Keratinocyte (primary cell): ENCODE results near the gene BET1L. TPM values are rescaled to one million over a fixed set of nuclear protein-coding genes. Genes with fewer than 3 reads are reported as not detected.

Experiments used
- DNase-seq: peaks from one replicate; pipeline ENCODE4 v3.0.0-alpha.2; 2011; ENCODE audit warnings: low read depth, missing footprints, low spot score
- FAIRE-seq: peaks from 2 replicates; lab custom pipeline; 2011; peaks lifted over from hg19 to GRCh38; lab: Jason Lieb, UNC
- H2AFZ ChIP-seq: 2 replicates; pipeline ENCODE4 v1.6.0; 2012; ENCODE audit warnings: low read length, control low read depth, inconsistent platforms; ENCODE audit not compliant: control insufficient read depth
- H3K27ac ChIP-seq: 2 replicates; pipeline ENCODE4 v1.5.1; 2011; ENCODE audit warnings: low read length; ENCODE audit not compliant: control insufficient read depth, insufficient read depth
- H3K27me3 ChIP-seq: 3 replicates; pipeline ENCODE4 v1.6.0; 2011; ENCODE audit warnings: low read length; ENCODE audit not compliant: control insufficient read depth, insufficient read depth; ENCODE audit errors: extremely low read depth
- H3K36me3 ChIP-seq, 2 experiments: 2 replicates in 1 of 2; 3 replicates in 1 of 2; pipeline ENCODE4 v1.5.1; 2011; ENCODE audit warnings: low read length in 2 of 2, mild to moderate bottlenecking in 1 of 2; ENCODE audit not compliant: control insufficient read depth in 2 of 2, insufficient read depth in 2 of 2; ENCODE audit errors: extremely low read depth in 1 of 2
- H3K4me1 ChIP-seq: 3 replicates; pipeline ENCODE4 v1.5.1; 2011; ENCODE audit warnings: low read length; ENCODE audit not compliant: control insufficient read depth, insufficient read depth; ENCODE audit errors: extremely low read depth
- H3K4me2 ChIP-seq: 3 replicates; pipeline ENCODE4 v1.6.0; 2011; ENCODE audit warnings: low read depth, low read length; ENCODE audit not compliant: control insufficient read depth, insufficient read depth; ENCODE audit errors: extremely low read depth
- H3K4me3 ChIP-seq, 3 experiments: fragments of 200-600 bp in 1 of 3; sonication (generic) in 1 of 3; 2 replicates in 2 of 3; 3 replicates in 1 of 3; pipeline ENCODE4 v1.5.1; 2011 to 2016; ENCODE audit warnings: low read length in 3 of 3, mild to moderate bottlenecking in 3 of 3, control low read depth in 2 of 3, inconsistent platforms in 1 of 3, low read depth in 1 of 3, mixed read lengths in 1 of 3, mixed run types in 1 of 3, moderate library complexity in 1 of 3; ENCODE audit not compliant: control insufficient read depth in 2 of 3, insufficient read depth in 2 of 3; ENCODE audit errors: extremely low read depth in 1 of 3
- H3K79me2 ChIP-seq: 2 replicates; pipeline ENCODE4 v1.6.0; 2012; ENCODE audit warnings: low read length; ENCODE audit not compliant: control insufficient read depth, insufficient read depth
- H3K9ac ChIP-seq: 3 replicates; pipeline ENCODE4 v1.6.0; 2011; ENCODE audit warnings: low read length; ENCODE audit not compliant: control insufficient read depth, insufficient read depth; ENCODE audit errors: extremely low read depth
- H3K9me1 ChIP-seq: 3 replicates; pipeline ENCODE4 v1.6.0; 2011; ENCODE audit warnings: low read length; ENCODE audit not compliant: control insufficient read depth, insufficient read depth; ENCODE audit errors: extremely low read depth
- H3K9me3 ChIP-seq: 2 replicates; pipeline ENCODE4 v1.5.1; 2012; ENCODE audit warnings: low read depth, low read length; ENCODE audit not compliant: control insufficient read depth
- H4K20me1 ChIP-seq: 3 replicates; pipeline ENCODE4 v1.6.0; 2011; ENCODE audit warnings: low read length; ENCODE audit not compliant: control insufficient read depth, insufficient read depth; ENCODE audit errors: extremely low read depth
- CTCF ChIP-seq, 3 experiments: IDR thresholded peaks in 1 of 3; conservative IDR thresholded peaks in 1 of 3; optimal IDR thresholded peaks in 1 of 3; 2 replicates in 2 of 3; 3 replicates in 1 of 3; pipeline versions ENCODE3 to v1.5.1; 2011; ENCODE audit warnings: low read length in 3 of 3, mild to moderate bottlenecking in 3 of 3, moderate library complexity in 2 of 3, control low read depth in 1 of 3, inconsistent platforms in 1 of 3; ENCODE audit not compliant: insufficient read depth in 2 of 3; ENCODE audit errors: extremely low read depth in 1 of 3
- EZH2 ChIP-seq: IDR thresholded peaks from one replicate; pipeline ENCODE4 v1.6.1; 2012; ENCODE audit warnings: inconsistent platforms, mild to moderate bottlenecking, low read length, moderate library complexity
- dilution Hi-C: fragments of 300-500 bp; cut with MboI; formaldehyde crosslinking; loops from one replicate; pipeline ENCODE4 v1.7.0; 2020; ENCODE audit warnings: low sequenced_read_pairs; ENCODE audit not compliant: extremely low pct_ligation_motif_present
- polyA plus RNA-seq, 5 experiments: library from polyadenylated mRNA; depleted of rRNA in 3 of 5; stranded (reverse) in 3 of 5; stranded (forward) in 1 of 5; unstranded in 1 of 5; fragments of >200 nt; gene quantifications; 1 replicate in 1 of 5; 2 replicates in 3 of 5; 3 replicates in 1 of 5; pipeline versions ENCODE4 v1.2.1 to v1.2.3, GENCODE V29; 2011 to 2012; ENCODE audit warnings: missing spikeins in 2 of 5, low read depth in 1 of 5, low replicate concordance in 1 of 5

BET1L gene
- polyA plus RNA-seq, 1 donor (not counting 4 experiments of a cell fraction or from before 2014, with no cell fraction given) = 27.0 TPM

DNA sequence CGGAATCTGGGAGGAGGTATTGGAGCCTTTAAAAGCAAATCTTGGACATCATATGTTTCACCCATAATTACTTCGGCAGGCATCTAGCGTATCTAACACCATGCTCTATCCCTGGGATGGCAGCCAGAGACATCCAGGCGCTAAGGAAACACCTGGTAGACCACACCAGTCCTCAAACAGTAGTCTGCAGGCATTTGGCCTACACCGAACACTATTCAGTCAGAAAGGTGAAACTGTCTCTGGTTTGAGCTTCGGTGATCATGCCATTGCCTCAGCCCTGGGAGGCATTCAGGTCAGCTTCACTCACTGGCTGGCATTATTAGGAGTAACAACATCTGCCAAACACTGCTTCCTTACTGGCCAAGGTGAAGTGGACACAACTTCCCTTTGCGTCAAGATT lies 17.2 kb upstream of the BET1L start:
- Histone ChIP-seq H3K4me3 (no peak overlapping the region), H3K27ac (no peak overlapping the region), H3K9me3 (no peaks in the 10 kb centered on the region), H3K27me3 (no peaks in the 10 kb centered on the region), H3K36me3 (peaks cover 0 to 2% of the 10 kb centered on the region in 2 experiments), H4K20me1 (no peaks in the 10 kb centered on the region), H2AFZ (no peak overlapping the region), H3K9me1 (no peaks in the 10 kb centered on the region), H3K9ac (no peak overlapping the region), H3K4me1 (peaks cover 8% of the 10 kb centered on the region), H3K4me2 (no peak overlapping the region), H3K79me2 (no peaks in the 10 kb centered on the region)
- FAIRE-seq (no peak), DNase-seq (no peak)
- dilution Hi-C loops = no loop called here
- TF ChIP-seq CTCF (optimal IDR thresholded peaks at IDR 0.05 in 1 of 3, IDR thresholded peaks at IDR 0.05 in 1 of 3, conservative IDR thresholded peaks at IDR 0.05 in 1 of 3; ENCODE audit: extremely low read depth in 1 of 3, insufficient read depth in 2 of 3, low read length in 3 of 3) (no peak), EZH2 (no peak)

DNA sequence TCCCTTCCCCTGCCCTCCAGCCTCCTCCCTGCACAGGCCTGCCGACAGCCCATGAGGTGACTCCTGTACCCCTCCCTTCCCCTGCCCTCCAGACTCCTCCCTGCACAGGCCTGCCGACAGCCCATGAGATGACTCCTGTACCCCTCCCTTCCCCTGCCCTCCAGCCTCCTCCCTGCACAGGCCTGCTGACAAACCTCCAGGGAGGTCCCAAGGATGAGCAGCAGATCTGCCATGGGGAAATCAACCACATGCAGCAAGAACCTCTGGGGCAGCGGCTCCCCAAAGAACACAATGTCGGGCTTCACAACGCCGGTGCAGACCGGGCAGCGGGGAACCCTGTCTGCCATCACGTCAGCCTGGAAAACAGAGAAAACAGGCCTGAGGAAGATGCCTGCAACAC lies 16.7 kb upstream of the BET1L start:
- H3K4me1 ChIP-seq = peaks cover 8% of the 10 kb centered on the region
- H3K4me3 ChIP-seq = no peak overlapping the region
- no peaks in the 10 kb centered on the region for H4K20me1 ChIP-seq
- no peak overlapping the region for H3K27ac ChIP-seq
- no peaks in the 10 kb centered on the region for H3K79me2 ChIP-seq
- no peak overlapping the region for H3K9ac ChIP-seq
- H3K9me1 ChIP-seq = no peaks in the 10 kb centered on the region
- FAIRE-seq = no peak
- H3K36me3 ChIP-seq = peaks cover 0 to 2% of the 10 kb centered on the region in 2 experiments
- dilution Hi-C loops = no loop called here
- H3K9me3 ChIP-seq = no peaks in the 10 kb centered on the region
- DNase-seq = no peak
- no peaks in the 10 kb centered on the region for H3K27me3 ChIP-seq
- H3K4me2 ChIP-seq = no peak overlapping the region
- H2AFZ ChIP-seq = no peak overlapping the region
- TF ChIP-seq CTCF (optimal IDR thresholded peaks at IDR 0.05 in 1 of 3, IDR thresholded peaks at IDR 0.05 in 1 of 3, conservative IDR thresholded peaks at IDR 0.05 in 1 of 3; ENCODE audit: extremely low read depth in 1 of 3, insufficient read depth in 2 of 3, low read length in 3 of 3) (no peak), EZH2 (no peak)
